ENCODE data around the gene CPT1B.
"Not testable (repeated sequence)": the region's sequence is repeated elsewhere in the genome, so short reads cannot be mapped to it uniquely, and the experiment has no call there.

CPT1B gene

GRCh38 chr22:50526108-50526833 is 52.0 kb downstream of the CPT1B start:
- peak; percentile 69 to 93 for DNase-seq (ENCODE audit: low spot score in 2 of 2)
- H3K27me3 ChIP-seq (ENCODE audit: low read depth): no peaks in the 10 kb centered on the region
- peaks cover 16% of the 10 kb centered on the region for H3K4me1 ChIP-seq
- no peaks in the 10 kb centered on the region for H3K9me3 ChIP-seq
- in situ Hi-C loops (cut with MboI; ENCODE audit: low sequenced_read_pairs): no loop called here
- peaks cover 35% of the 10 kb centered on the region for H3K36me3 ChIP-seq (replicated peaks)
- peak overlapping the region; percentile 87 for H3K4me3 ChIP-seq

GRCh38 chr22:50525858-50526107 is 52.4 kb downstream of the CPT1B start:
- H3K4me1 ChIP-seq: peaks cover 12% of the 10 kb centered on the region
- in situ Hi-C loops (cut with MboI; ENCODE audit: low sequenced_read_pairs): no loop called here
- no peak for DNase-seq (ENCODE audit: low spot score in 2 of 2)

GRCh38 chr22:50525104-50525857 is 52.9 kb downstream of the CPT1B start, which contains the start of gene SCO2:
TSS of gene SCO2 (minus strand) at chr22:50525598. CDS start at chr22:50524411, 1,187 bp downstream.
- H3K27me3 ChIP-seq (ENCODE audit: low read depth): no peaks in the 10 kb centered on the region
- no peaks in the 10 kb centered on the region for H3K9me3 ChIP-seq
- H3K4me1 ChIP-seq: peaks cover 9% of the 10 kb centered on the region
- H3K4me3 ChIP-seq: peak within 1 kb of the TSS; percentile 87
- H3K36me3 ChIP-seq (replicated peaks): peaks cover 42% of the 10 kb centered on the region
- peak; percentile 92 to 98 for DNase-seq (ENCODE audit: low spot score in 2 of 2)
- in situ Hi-C loops (cut with MboI; ENCODE audit: low sequenced_read_pairs): no loop called here

More at GRCh38 chr22:50525858-50526107, 52.4 kb downstream of the CPT1B start:
- Histone ChIP-seq H3K36me3 (replicated peaks) (peaks cover 38% of the 10 kb centered on the region), H3K4me3 (peak overlapping the region; percentile 87), H3K27me3 (ENCODE audit: low read depth) (no peaks in the 10 kb centered on the region), H3K9me3 (no peaks in the 10 kb centered on the region)

GRCh38 chr22:50524676-50525103 is 53.5 kb downstream of the CPT1B start:
- H3K9me3 ChIP-seq: no peaks in the 10 kb centered on the region

GRCh38 chr22:50523806-50524675 is 54.2 kb downstream of the CPT1B start:
- no peaks in the 10 kb centered on the region for H3K9me3 ChIP-seq
- DNase-seq (ENCODE audit: low spot score in 2 of 2): peak in 1 of 2 experiments; percentile 23
- in situ Hi-C loops (cut with MboI; ENCODE audit: low sequenced_read_pairs): no loop called here
- H3K4me3 ChIP-seq: peak overlapping the region; percentile 87
- H3K27me3 ChIP-seq (ENCODE audit: low read depth): no peaks in the 10 kb centered on the region
- peaks cover 8% of the 10 kb centered on the region; the same call in 1 of the 2 replicates for H3K4me1 ChIP-seq
- peaks cover 50% of the 10 kb centered on the region for H3K36me3 ChIP-seq (replicated peaks)

More at GRCh38 chr22:50524676-50525103, 53.5 kb downstream of the CPT1B start:
- in situ Hi-C loops (cut with MboI; ENCODE audit: low sequenced_read_pairs): no loop called here
- Histone ChIP-seq H3K4me3 (peak overlapping the region; percentile 87), H3K27me3 (ENCODE audit: low read depth) (no peaks in the 10 kb centered on the region), H3K36me3 (replicated peaks) (peaks cover 43% of the 10 kb centered on the region), H3K4me1 (peaks cover 8% of the 10 kb centered on the region; the same call in 1 of the 2 replicates)
- no peak for DNase-seq (ENCODE audit: low spot score in 2 of 2)

GRCh38 chr22:50523458-50523805 is 54.8 kb downstream of the CPT1B start:
- Histone ChIP-seq H3K36me3 (replicated peaks) (peaks cover 54% of the 10 kb centered on the region), H3K4me3 (no peak overlapping the region), H3K4me1 (peaks cover 8% of the 10 kb centered on the region; the same call in 1 of the 2 replicates), H3K9me3 (no peaks in the 10 kb centered on the region), H3K27me3 (ENCODE audit: low read depth) (no peaks in the 10 kb centered on the region)
- DNase-seq (ENCODE audit: low spot score in 2 of 2): no peak
- in situ Hi-C loops (cut with MboI; ENCODE audit: low sequenced_read_pairs): no loop called here

- Histone ChIP-seq H3K4me3 (no peak overlapping the region), H3K36me3 (replicated peaks) (peaks cover 59% of the 10 kb centered on the region), H3K27me3 (ENCODE audit: low read depth) (no peaks in the 10 kb centered on the region), H3K9me3 (no peaks in the 10 kb centered on the region), H3K4me1 (peaks cover 8% of the 10 kb centered on the region; the same call in 1 of the 2 replicates)
- no peak for DNase-seq (ENCODE audit: low spot score in 2 of 2)
- in situ Hi-C loops (cut with MboI; ENCODE audit: low sequenced_read_pairs): no loop called here
Observed at GRCh38 chr22:50522806-50523438, 55.3 kb downstream of the CPT1B start.

GRCh38 chr22:50522208-50522805 is 55.9 kb downstream of the CPT1B start:
- peaks cover 64% of the 10 kb centered on the region for H3K36me3 ChIP-seq (replicated peaks)
- in situ Hi-C loops (cut with MboI; ENCODE audit: low sequenced_read_pairs): no loop called here
- H3K4me3 ChIP-seq: no peak overlapping the region
- no peaks in the 10 kb centered on the region for H3K27me3 ChIP-seq (ENCODE audit: low read depth)
- DNase-seq (ENCODE audit: low spot score in 2 of 2): no peak
- peaks cover 7% of the 10 kb centered on the region; the same call in 1 of the 2 replicates for H3K4me1 ChIP-seq
- no peaks in the 10 kb centered on the region for H3K9me3 ChIP-seq

- H3K36me3 ChIP-seq (replicated peaks): peaks cover 67% of the 10 kb centered on the region
- in situ Hi-C loops (cut with MboI; ENCODE audit: low sequenced_read_pairs): no loop called here
Observed at GRCh38 chr22:50521710-50522109, 56.5 kb downstream of the CPT1B start.

GRCh38 chr22:50520826-50521453 is 57.3 kb downstream of the CPT1B start:
- in situ Hi-C loops (cut with MboI; ENCODE audit: low sequenced_read_pairs): no loop called here
- Histone ChIP-seq H3K27me3 (ENCODE audit: low read depth) (no peaks in the 10 kb centered on the region), H3K4me3 (no peak overlapping the region), H3K4me1 (no peaks in the 10 kb centered on the region), H3K9me3 (no peaks in the 10 kb centered on the region), H3K36me3 (replicated peaks) (peaks cover 74% of the 10 kb centered on the region)
- DNase-seq (ENCODE audit: low spot score in 2 of 2): no peak

More at GRCh38 chr22:50521710-50522109, 56.5 kb downstream of the CPT1B start:
- no peak for DNase-seq (ENCODE audit: low spot score in 2 of 2)
- no peaks in the 10 kb centered on the region for H3K27me3 ChIP-seq (ENCODE audit: low read depth)
- peaks cover 1% of the 10 kb centered on the region; the same call in 1 of the 2 replicates for H3K4me1 ChIP-seq
- no peak overlapping the region for H3K4me3 ChIP-seq
- H3K9me3 ChIP-seq: no peaks in the 10 kb centered on the region

GRCh38 chr22:50520184-50520583 is 58.0 kb downstream of the CPT1B start:
- H3K9me3 ChIP-seq; H3K27me3 ChIP-seq (ENCODE audit: low read depth); in situ Hi-C loops (cut with MboI; ENCODE audit: low sequenced_read_pairs); H3K4me3 ChIP-seq; DNase-seq (ENCODE audit: low spot score in 2 of 2); H3K4me1 ChIP-seq: not testable (repeated sequence)
- H3K36me3 ChIP-seq (replicated peaks): peaks cover 75% of the 10 kb centered on the region

GRCh38 chr22:50519151-50519550 is 59.1 kb downstream of the CPT1B start:
- DNase-seq (ENCODE audit: low spot score in 2 of 2): no peak
- Histone ChIP-seq H3K4me1 (no peaks in the 10 kb centered on the region), H3K27me3 (ENCODE audit: low read depth) (no peaks in the 10 kb centered on the region), H3K36me3 (replicated peaks) (peaks cover 74% of the 10 kb centered on the region), H3K9me3 (no peaks in the 10 kb centered on the region), H3K4me3 (no peak overlapping the region)
- in situ Hi-C loops (cut with MboI; ENCODE audit: low sequenced_read_pairs): loop anchor here (10.0 kb wide), 1 partner anchor 264 kb away; the partner anchor contains the start of gene HDAC10

All from HAP-1 (cell line).